Glomerular visceral epithelial cell (primary cell): ENCODE data around the gene METRNL.

Source experiments
- DNase-seq: peaks from one replicate; pipeline ENCODE4 v3.0.0-alpha.2; 2016; ENCODE audit errors: extremely low spot score

METRNL gene

GRCh38 chr17:83092186-83092585 is 12.8 kb downstream of the METRNL start:
- no peak for DNase-seq

GRCh38 chr17:83092931-83093330 is 13.5 kb downstream of the METRNL start:
- no peak for DNase-seq

- no peak for DNase-seq
These were observed 14.1 kb downstream of the METRNL start for GRCh38 chr17:83093506-83093905.

- no peak for DNase-seq
These were observed 14.9 kb downstream of the METRNL start for GRCh38 chr17:83094291-83094690.

- DNase-seq: no peak
These were observed 15.6 kb downstream of the METRNL start for GRCh38 chr17:83095016-83095415.

- DNase-seq: no peak
These were observed 17.2 kb downstream of the METRNL start for GRCh38 chr17:83096401-83097224.

- DNase-seq: no peak
These were observed 18.4 kb downstream of the METRNL start for GRCh38 chr17:83097831-83098230.

GRCh38 chr17:83098241-83099085 is 19.1 kb downstream of the METRNL start:
- DNase-seq: no peak

GRCh38 chr17:83099086-83099555 is 19.7 kb downstream of the METRNL start:
- no peak for DNase-seq

GRCh38 chr17:83099570-83100181 is 20.3 kb downstream of the METRNL start:
- DNase-seq: peak; percentile 78

GRCh38 chr17:83100220-83100852 is 20.9 kb downstream of the METRNL start:
- no peak for DNase-seq

GRCh38 chr17:83100853-83101391 is 21.5 kb downstream of the METRNL start:
- DNase-seq: no peak

- peak; percentile 81 for DNase-seq
These were observed 22.5 kb downstream of the METRNL start for GRCh38 chr17:83101805-83102480.

GRCh38 chr17:83103200-83103942 is 24.0 kb downstream of the METRNL start:
- no peak for DNase-seq

- DNase-seq: no peak
These were observed 24.5 kb downstream of the METRNL start for GRCh38 chr17:83103943-83104311.

GRCh38 chr17:83104577-83105505 is 25.4 kb downstream of the METRNL start:
- no peak for DNase-seq

- no peak for DNase-seq
These were observed 26.1 kb downstream of the METRNL start for GRCh38 chr17:83105512-83105911.

GRCh38 chr17:83106056-83106588 is 26.7 kb downstream of the METRNL start:
- DNase-seq: no peak
